H1 (cell line): ENCODE measurements around the gene RNF175.

Experiments used
- BACH1 ChIP-seq: IDR thresholded peaks from 2 replicates; pipeline ENCODE4 v1.6.1; 2012; ENCODE audit warnings: low read length, improper control_type of control experiment
- BCL11A ChIP-seq, 2 experiments: IDR thresholded peaks; one replicate each; pipeline ENCODE4 v1.6.1; 2011; ENCODE audit warnings: low read depth in 2 of 2, low read length in 2 of 2, mild to moderate bottlenecking in 2 of 2
- CREB1 ChIP-seq: IDR thresholded peaks from 2 replicates; pipeline ENCODE4 v1.6.1; 2012; ENCODE audit warnings: inconsistent platforms
- EZH2 ChIP-seq: fragments of 200-600 bp; sonication (generic); IDR thresholded peaks from 2 replicates; pipeline ENCODE4 v1.7.1; 2012; ENCODE audit warnings: low read depth, mild to moderate bottlenecking, moderate library complexity, low read length, inconsistent platforms; ENCODE audit not compliant: severe bottlenecking
- FOSL1 ChIP-seq: IDR thresholded peaks from 2 replicates; pipeline ENCODE4 v1.6.1; 2011; ENCODE audit warnings: mild to moderate bottlenecking, low read depth, low read length, moderate library complexity; ENCODE audit not compliant: insufficient read depth
- JUN ChIP-seq: IDR thresholded peaks from 2 replicates; pipeline ENCODE4 v1.6.1; 2011; ENCODE audit warnings: low read depth, mild to moderate bottlenecking, improper control_type of control experiment, low read length
- MAFK ChIP-seq: IDR thresholded peaks from 2 replicates; pipeline ENCODE4 v1.6.1; 2012; ENCODE audit warnings: low read depth, mild to moderate bottlenecking, improper control_type of control experiment, low read length
- POLR2A ChIP-seq, 2 experiments: IDR thresholded peaks; 1 replicate in 1 of 2; 2 replicates in 1 of 2; pipeline ENCODE4 v1.6.1; 2011; ENCODE audit warnings: low read depth in 2 of 2, low read length in 2 of 2, mild to moderate bottlenecking in 2 of 2; ENCODE audit errors: control extremely low read depth in 1 of 2
- POLR2AphosphoS5 ChIP-seq: IDR thresholded peaks from 2 replicates; pipeline ENCODE4 v1.6.1; 2011; ENCODE audit warnings: low read depth, low read length
- RAD21 ChIP-seq, 2 experiments: IDR thresholded peaks in 1 of 2; conservative IDR thresholded peaks in 1 of 2; 2 replicates each; pipeline ENCODE4 v1.6.1; 2011; ENCODE audit warnings: low read depth in 2 of 2, low read length in 2 of 2, improper control_type of control experiment in 1 of 2, inconsistent platforms in 1 of 2, mild to moderate bottlenecking in 1 of 2, moderate library complexity in 1 of 2
- SP2 ChIP-seq: IDR thresholded peaks from 2 replicates; pipeline ENCODE4 v1.6.1; 2012; ENCODE audit warnings: mild to moderate bottlenecking, low read length, inconsistent platforms
- TAF1 ChIP-seq: IDR thresholded peaks from 2 replicates; pipeline ENCODE4 v1.6.1; 2011; ENCODE audit warnings: mild to moderate bottlenecking, low read depth, low read length
- TF ChIP-seq, protein P1 (sequence below), 3 experiments: IDR thresholded peaks; 1 replicate in 2 of 3; 2 replicates in 1 of 3; pipeline versions ENCODE4 v1.5.1 to v1.6.1; 2011; ENCODE audit warnings: low read length in 3 of 3, mild to moderate bottlenecking in 3 of 3, inconsistent platforms in 2 of 3, low read depth in 1 of 3, moderate library complexity in 1 of 3; ENCODE audit not compliant: insufficient read depth in 1 of 3; ENCODE audit errors: control extremely low read depth in 1 of 3

DNA sequence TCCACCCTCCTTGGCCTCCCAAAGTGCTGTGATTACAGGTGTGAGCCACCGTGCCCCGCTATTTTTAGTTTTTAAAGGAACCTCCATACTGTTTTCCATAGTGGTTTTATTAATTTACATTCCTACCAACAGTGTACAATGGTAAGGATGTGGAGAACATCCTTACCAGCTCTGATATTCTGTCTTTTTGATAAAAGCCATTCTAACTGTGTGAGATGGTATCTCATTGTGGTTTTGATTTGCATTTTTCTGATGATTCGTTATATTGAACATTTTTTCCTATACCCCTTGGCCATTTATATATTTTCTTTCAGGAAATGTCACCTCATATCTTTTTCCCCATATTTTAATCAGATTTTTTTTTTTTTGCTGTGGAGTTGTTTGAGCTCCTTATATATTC is 90.0 kb downstream of the RNF175 start:
- TF ChIP-seq SP2 (no peak), EZH2 (no peak), TAF1 (no peak), POLR2A (IDR thresholded peaks at IDR 0.05; ENCODE audit: control extremely low read depth in 1 of 2, low read depth in 2 of 2, low read length in 2 of 2) (no peak), BACH1 (no peak), CREB1 (no peak), RAD21 (IDR thresholded peaks at IDR 0.05 in 1 of 2, conservative IDR thresholded peaks at IDR 0.05 in 1 of 2; ENCODE audit: low read depth in 2 of 2, low read length in 2 of 2) (no peak), FOSL1 (no peak), MAFK (no peak), POLR2AphosphoS5 (no peak), BCL11A (IDR thresholded peaks at IDR 0.05; ENCODE audit: low read depth in 2 of 2, low read length in 2 of 2) (no peak), JUN (no peak)
- TF ChIP-seq, protein P1, sequence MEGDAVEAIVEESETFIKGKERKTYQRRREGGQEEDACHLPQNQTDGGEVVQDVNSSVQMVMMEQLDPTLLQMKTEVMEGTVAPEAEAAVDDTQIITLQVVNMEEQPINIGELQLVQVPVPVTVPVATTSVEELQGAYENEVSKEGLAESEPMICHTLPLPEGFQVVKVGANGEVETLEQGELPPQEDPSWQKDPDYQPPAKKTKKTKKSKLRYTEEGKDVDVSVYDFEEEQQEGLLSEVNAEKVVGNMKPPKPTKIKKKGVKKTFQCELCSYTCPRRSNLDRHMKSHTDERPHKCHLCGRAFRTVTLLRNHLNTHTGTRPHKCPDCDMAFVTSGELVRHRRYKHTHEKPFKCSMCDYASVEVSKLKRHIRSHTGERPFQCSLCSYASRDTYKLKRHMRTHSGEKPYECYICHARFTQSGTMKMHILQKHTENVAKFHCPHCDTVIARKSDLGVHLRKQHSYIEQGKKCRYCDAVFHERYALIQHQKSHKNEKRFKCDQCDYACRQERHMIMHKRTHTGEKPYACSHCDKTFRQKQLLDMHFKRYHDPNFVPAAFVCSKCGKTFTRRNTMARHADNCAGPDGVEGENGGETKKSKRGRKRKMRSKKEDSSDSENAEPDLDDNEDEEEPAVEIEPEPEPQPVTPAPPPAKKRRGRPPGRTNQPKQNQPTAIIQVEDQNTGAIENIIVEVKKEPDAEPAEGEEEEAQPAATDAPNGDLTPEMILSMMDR (IDR thresholded peaks at IDR 0.05; ENCODE audit: control extremely low read depth in 1 of 3, insufficient read depth in 1 of 3, low read depth in 1 of 3, low read length in 3 of 3), result no peak
